ENCODE data around the gene CKAP2L.

- TF ChIP-seq GATA2 (IDR thresholded peaks at IDR 0.05; ENCODE audit: low read depth, low read length): no peak
- TF ChIP-seq GATA3 (IDR thresholded peaks at IDR 0.05; ENCODE audit: low read depth, low read length): no peak
These were observed 42.9 kb upstream of the CKAP2L start for GRCh38 chr2:112807233-112807807.
